Stomach (tissue), 9 donors: ENCODE data around the gene IZUMO3. TPM values are rescaled to one million over a fixed set of nuclear protein-coding genes. Genes with fewer than 3 reads are reported as not detected.

Experiments
- DNase-seq, 2 donors: peaks; one replicate each; pipeline versions ENCODE4 v3.0.0 to v3.0.0-alpha.2; 2013 to 2019
- H3K27ac ChIP-seq, 5 donors: fragments of 200-600 bp in 4 of 5; sonication (generic) in 4 of 5; one replicate each; pipeline ENCODE4 v1.5.1; 2013 to 2019; ENCODE audit warnings: mild to moderate bottlenecking in 1 of 5, moderate library complexity in 1 of 5
- H3K27me3 ChIP-seq, 3 donors: fragments of 200-600 bp; sonication (generic); one replicate each; pipeline ENCODE4 v1.5.1; 2017 to 2019; ENCODE audit warnings: mixed run types in 1 of 3
- H3K36me3 ChIP-seq, 4 donors: fragments of 200-600 bp; sonication (generic); 1 replicate in 3 of 4; 2 replicates in 1 of 4; pipeline ENCODE4 v1.5.1; 2016 to 2019
- H3K4me1 ChIP-seq, 4 donors: fragments of 200-600 bp; sonication (generic); one replicate each; pipeline ENCODE4 v1.5.1; 2016 to 2019
- H3K4me3 ChIP-seq, 4 donors: fragments of 200-600 bp; sonication (generic) in 3 of 4; one replicate each; pipeline ENCODE4 v1.5.1; 2016 to 2019; ENCODE audit warnings: mild to moderate bottlenecking in 1 of 4
- H3K9me3 ChIP-seq, 4 donors: fragments of 200-600 bp; sonication (generic); one replicate each; pipeline ENCODE4 v1.5.1; 2016 to 2019
- CTCF ChIP-seq, 7 experiments: fragments of 450-650 bp in 4 of 7; fragments of 200-600 bp in 3 of 7; sonication (generic) in 3 of 7; IDR thresholded peaks; one replicate each; pipeline ENCODE4 v1.5.1; 2016 to 2019; ENCODE audit warnings: antibody characterized with exemption in 7 of 7, control low read depth in 2 of 7, mild to moderate bottlenecking in 1 of 7
- EP300 ChIP-seq: sonication (generic); formaldehyde crosslinking; IDR thresholded peaks from one replicate; pipeline ENCODE4 v1.6.1; 2017; ENCODE audit warnings: antibody characterized with exemption
- POLR2A ChIP-seq, 4 donors: fragments of 450-650 bp; IDR thresholded peaks; one replicate each; pipeline ENCODE4 v1.6.1; 2016; ENCODE audit warnings: antibody characterized with exemption in 4 of 4, control low read depth in 2 of 4, mild to moderate bottlenecking in 1 of 4, moderate library complexity in 1 of 4
- POLR2AphosphoS5 ChIP-seq, 3 donors: sonication (generic); formaldehyde crosslinking; IDR thresholded peaks; one replicate each; pipeline ENCODE4 v1.6.1; 2016; ENCODE audit warnings: antibody characterized with exemption in 3 of 3
- WGBS, 5 donors: extraction: QIAGEN DNeasy Blood & Tissue Kit in 3 of 5; methylation state at CpG; one replicate each; pipeline versions ENCODE4 v1.1.5 to v1.1.7; 2013 to 2018; 5-methylcytosine and 5-hydroxymethylcytosine counted together
- intact Hi-C: fragments of 100-400 bp; cut with DNase I; formaldehyde crosslinking; loops from one replicate; pipeline ENCODE4 v1.15.1; 2023; ENCODE audit warnings: low total_unique reads
- polyA plus RNA-seq, 3 donors: library from polyadenylated mRNA; stranded (reverse); fragments of 200-250 nt; gene quantifications; one replicate each; pipeline ENCODE4 v1.2.3, GENCODE V29; 2013
- total RNA-seq, 5 donors: library from RNA; depleted of rRNA; stranded (reverse); fragments of >200 nt; gene quantifications; one replicate each; pipeline versions ENCODE4 v1.1.0 to v1.2.3, GENCODE V29; 2014 to 2016
- donor health status: healthy with polysubstance abuse.
- donor health status: Bipolar disorder and iron deficiency.
- donor health status: healthy.

The IZUMO3 gene
- total and polyA plus RNA-seq, 8 donors: not detected

GRCh38 chr9:24509850-24510249, 35.8 kb downstream of the IZUMO3 start:
- H3K27ac ChIP-seq: no peak overlapping the region
- H3K36me3 ChIP-seq: no peaks in the 10 kb centered on the region
- H3K4me3 ChIP-seq: no peak overlapping the region
- H3K27me3 ChIP-seq: no peaks in the 10 kb centered on the region
- intact Hi-C loops: no loop called here
- DNase-seq: no peak
- WGBS, 5 donors: 74 to 96% (median 91%) methylated on average over 1 to 3 of the region's 3 CpGs
- H3K4me1 ChIP-seq: no peaks in the 10 kb centered on the region
- TF ChIP-seq POLR2A (IDR thresholded peaks at IDR 0.05) (no peak), CTCF (IDR thresholded peaks at IDR 0.05) (no peak), EP300 (no peak)
- peaks cover 0 to 20% (median 13%) of the 10 kb centered on the region in 4 donors for H3K9me3 ChIP-seq

GRCh38 chr9:24504521-24504920, 41.2 kb downstream of the IZUMO3 start:
- intact Hi-C loops: no loop called here
- TF ChIP-seq EP300 (no peak), POLR2AphosphoS5 (IDR thresholded peaks at IDR 0.05) (no peak), CTCF (IDR thresholded peaks at IDR 0.05) (no peak), POLR2A (IDR thresholded peaks at IDR 0.05) (no peak)
- no peak overlapping the region for H3K27ac ChIP-seq
- H3K4me1 ChIP-seq: no peaks in the 10 kb centered on the region
- WGBS, 5 donors: 82 to 92% (median 84%) methylated on average over 3 of the region's 3 CpGs
- no peaks in the 10 kb centered on the region for H3K36me3 ChIP-seq
- no peak for DNase-seq
- H3K9me3 ChIP-seq: peaks cover 0 to 6% (median 1%) of the 10 kb centered on the region in 4 donors
- no peaks in the 10 kb centered on the region for H3K27me3 ChIP-seq
- H3K4me3 ChIP-seq: no peak overlapping the region

GRCh38 chr9:24502206-24502937, 43.3 kb downstream of the IZUMO3 start:
- H3K27ac ChIP-seq: no peak overlapping the region
- intact Hi-C loops: no loop called here
- no peaks in the 10 kb centered on the region for H3K9me3 ChIP-seq
- H3K4me1 ChIP-seq: no peaks in the 10 kb centered on the region
- 73 to 88% (median 83%) methylated on average over 1 of the region's 1 CpG for WGBS, 5 donors
- TF ChIP-seq EP300: no peak
- TF ChIP-seq POLR2A (IDR thresholded peaks at IDR 0.05): no peak
- TF ChIP-seq POLR2AphosphoS5 (IDR thresholded peaks at IDR 0.05): no peak
- no peak for TF ChIP-seq CTCF (IDR thresholded peaks at IDR 0.05)
- no peak for DNase-seq
- no peaks in the 10 kb centered on the region for H3K36me3 ChIP-seq
- H3K4me3 ChIP-seq: no peak overlapping the region
- no peaks in the 10 kb centered on the region for H3K27me3 ChIP-seq

- TF ChIP-seq EP300 (no peak), POLR2AphosphoS5 (IDR thresholded peaks at IDR 0.05) (no peak), POLR2A (IDR thresholded peaks at IDR 0.05) (no peak), CTCF (IDR thresholded peaks at IDR 0.05) (no peak)
Observed at GRCh38 chr9:24500761-24501160, 44.9 kb downstream of the IZUMO3 start.

More at GRCh38 chr9:24500761-24501160, 44.9 kb downstream of the IZUMO3 start:
- WGBS, 5 donors: 68 to 73% (median 70%) methylated on average over 3 of the region's 3 CpGs
- Histone ChIP-seq H3K4me3 (no peak overlapping the region), H3K27me3 (no peaks in the 10 kb centered on the region), H3K9me3 (no peaks in the 10 kb centered on the region), H3K36me3 (no peaks in the 10 kb centered on the region), H3K27ac (no peak overlapping the region), H3K4me1 (no peaks in the 10 kb centered on the region)
- no peak for DNase-seq
- intact Hi-C loops: no loop called here
